ENCODE results near the gene CADM1.

Gene CADM1

DNA sequence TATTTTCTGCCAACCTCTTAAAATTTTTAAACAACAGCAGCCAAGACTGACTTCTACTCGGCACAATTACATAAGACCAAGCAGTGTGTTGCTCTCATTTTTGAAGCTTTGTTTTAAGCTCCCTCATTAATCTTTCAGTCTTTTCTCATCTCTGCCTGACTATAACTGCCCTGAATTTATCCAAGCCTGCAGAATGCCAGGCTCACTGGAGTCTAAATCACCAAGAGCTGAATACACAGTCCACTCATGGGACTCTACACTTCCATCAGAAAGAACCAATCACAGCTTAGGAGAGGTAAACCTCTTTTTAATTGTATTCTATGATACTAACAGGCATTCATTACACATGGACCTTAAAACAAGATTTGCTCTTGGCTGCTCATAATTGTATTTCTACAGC is 178.7 kb downstream of the CADM1 start:
- no peak overlapping the region for H3K4me3 ChIP-seq (ENCODE audit: severe bottlenecking)
- H3K27me3 ChIP-seq (ENCODE audit: insufficient read depth, poor library complexity, severe bottlenecking) = no peaks in the 10 kb centered on the region
- no peaks in the 10 kb centered on the region for H3K36me3 ChIP-seq (ENCODE audit: low read depth)
- no peak overlapping the region for H3K27ac ChIP-seq (ENCODE audit: poor library complexity, severe bottlenecking)
- H3K9me3 ChIP-seq (ENCODE audit: severe bottlenecking) = no peaks in the 10 kb centered on the region
- no peak for DNase-seq (ENCODE audit: low spot score)
- TF ChIP-seq, protein P1, sequence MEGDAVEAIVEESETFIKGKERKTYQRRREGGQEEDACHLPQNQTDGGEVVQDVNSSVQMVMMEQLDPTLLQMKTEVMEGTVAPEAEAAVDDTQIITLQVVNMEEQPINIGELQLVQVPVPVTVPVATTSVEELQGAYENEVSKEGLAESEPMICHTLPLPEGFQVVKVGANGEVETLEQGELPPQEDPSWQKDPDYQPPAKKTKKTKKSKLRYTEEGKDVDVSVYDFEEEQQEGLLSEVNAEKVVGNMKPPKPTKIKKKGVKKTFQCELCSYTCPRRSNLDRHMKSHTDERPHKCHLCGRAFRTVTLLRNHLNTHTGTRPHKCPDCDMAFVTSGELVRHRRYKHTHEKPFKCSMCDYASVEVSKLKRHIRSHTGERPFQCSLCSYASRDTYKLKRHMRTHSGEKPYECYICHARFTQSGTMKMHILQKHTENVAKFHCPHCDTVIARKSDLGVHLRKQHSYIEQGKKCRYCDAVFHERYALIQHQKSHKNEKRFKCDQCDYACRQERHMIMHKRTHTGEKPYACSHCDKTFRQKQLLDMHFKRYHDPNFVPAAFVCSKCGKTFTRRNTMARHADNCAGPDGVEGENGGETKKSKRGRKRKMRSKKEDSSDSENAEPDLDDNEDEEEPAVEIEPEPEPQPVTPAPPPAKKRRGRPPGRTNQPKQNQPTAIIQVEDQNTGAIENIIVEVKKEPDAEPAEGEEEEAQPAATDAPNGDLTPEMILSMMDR (IDR thresholded peaks at IDR 0.05; ENCODE audit: poor library complexity, severe bottlenecking) = no peak
- ATAC-seq (ENCODE audit: low read depth) = no peak
- no peaks in the 10 kb centered on the region for H3K4me1 ChIP-seq (ENCODE audit: insufficient read depth, poor library complexity, severe bottlenecking)

DNA sequence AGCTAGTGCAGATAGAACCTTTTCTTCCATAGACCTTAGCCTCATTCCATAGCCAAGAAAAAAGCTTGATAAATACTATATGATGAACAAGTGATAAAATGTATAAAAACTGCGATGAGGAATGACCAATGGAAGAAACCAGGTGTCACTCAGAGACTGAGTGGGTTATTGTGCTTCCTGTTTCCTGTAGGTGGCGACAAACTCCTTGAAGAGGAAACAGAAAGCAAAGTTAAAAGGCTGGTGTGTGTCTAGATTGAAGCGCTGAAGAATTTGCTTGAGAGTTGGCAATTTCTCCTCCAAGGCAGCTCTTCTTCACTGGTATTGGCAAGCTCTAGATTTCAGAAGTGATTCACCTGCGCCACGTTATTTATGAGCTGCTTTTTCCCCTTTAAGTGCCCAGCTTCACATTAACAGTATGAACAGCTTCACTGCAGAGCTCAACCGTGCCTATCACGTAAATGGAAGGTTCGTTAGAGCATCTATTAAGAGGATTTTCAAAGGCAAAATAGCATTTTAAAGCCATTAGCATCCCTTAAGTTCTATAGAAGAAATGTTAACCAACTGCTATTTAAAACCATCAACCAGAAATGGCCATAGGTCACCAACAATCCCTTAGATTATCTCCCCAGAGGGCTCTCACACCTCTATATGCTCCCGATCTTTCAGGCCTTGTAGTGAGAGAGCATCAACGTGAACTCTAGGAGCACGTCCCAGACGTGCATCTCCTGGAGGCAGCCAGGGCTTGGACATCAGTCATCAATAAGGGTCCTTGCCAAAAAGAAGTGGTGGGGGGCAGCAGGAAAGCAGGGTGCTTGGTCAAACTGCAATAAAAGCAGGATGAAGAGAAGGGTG is 179.4 kb downstream of the CADM1 start:
- TF ChIP-seq, protein P1 (IDR thresholded peaks at IDR 0.05; ENCODE audit: poor library complexity, severe bottlenecking) = peak; percentile 82
- Histone ChIP-seq H3K36me3 (ENCODE audit: low read depth) (no peaks in the 10 kb centered on the region), H3K27ac (ENCODE audit: poor library complexity, severe bottlenecking) (no peak overlapping the region), H3K4me1 (ENCODE audit: insufficient read depth, poor library complexity, severe bottlenecking) (no peaks in the 10 kb centered on the region), H3K9me3 (ENCODE audit: severe bottlenecking) (no peaks in the 10 kb centered on the region), H3K4me3 (ENCODE audit: severe bottlenecking) (no peak overlapping the region), H3K27me3 (ENCODE audit: insufficient read depth, poor library complexity, severe bottlenecking) (no peaks in the 10 kb centered on the region)
- DNase-seq (ENCODE audit: low spot score) = no peak
- peak; percentile 81 for ATAC-seq (ENCODE audit: low read depth)

DNA sequence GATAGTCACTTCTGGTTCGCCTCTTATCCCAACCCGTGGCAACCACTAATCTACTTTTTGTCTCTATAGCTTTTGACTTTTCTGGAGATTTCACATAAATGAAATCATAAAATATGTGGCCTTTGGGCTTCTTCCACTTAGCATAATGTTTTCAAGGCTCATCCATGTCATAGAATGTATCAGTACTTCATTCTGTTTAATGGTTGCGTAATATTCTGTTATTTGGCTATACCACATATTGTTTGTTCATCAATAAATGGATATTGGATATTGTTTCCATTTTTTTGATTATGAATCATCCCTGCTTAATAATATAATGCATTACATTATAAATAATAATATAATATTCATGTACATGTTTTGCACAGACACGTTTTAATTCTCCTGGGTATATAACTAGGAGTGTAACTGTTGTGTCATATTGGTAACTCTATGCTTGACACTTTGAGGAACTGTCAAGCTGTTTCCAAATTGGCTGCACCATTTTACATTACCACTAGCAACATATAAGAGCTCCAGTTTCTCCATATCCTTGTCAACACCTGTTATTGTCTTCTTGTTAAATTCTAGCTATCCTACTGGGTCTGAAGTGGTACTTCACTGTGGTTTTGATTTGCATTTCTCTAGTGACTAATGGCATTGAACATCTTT is 181.5 kb downstream of the CADM1 start:
- TF ChIP-seq, protein P1 (IDR thresholded peaks at IDR 0.05; ENCODE audit: poor library complexity, severe bottlenecking) = no peak
- no peaks in the 10 kb centered on the region for H3K9me3 ChIP-seq (ENCODE audit: severe bottlenecking)
- no peak overlapping the region for H3K27ac ChIP-seq (ENCODE audit: poor library complexity, severe bottlenecking)
- H3K4me1 ChIP-seq (ENCODE audit: insufficient read depth, poor library complexity, severe bottlenecking) = no peaks in the 10 kb centered on the region
- no peak for DNase-seq (ENCODE audit: low spot score)
- no peaks in the 10 kb centered on the region for H3K36me3 ChIP-seq (ENCODE audit: low read depth)
- no peak for ATAC-seq (ENCODE audit: low read depth)
- H3K27me3 ChIP-seq (ENCODE audit: insufficient read depth, poor library complexity, severe bottlenecking) = no peaks in the 10 kb centered on the region
- H3K4me3 ChIP-seq (ENCODE audit: severe bottlenecking) = no peak overlapping the region

DNA sequence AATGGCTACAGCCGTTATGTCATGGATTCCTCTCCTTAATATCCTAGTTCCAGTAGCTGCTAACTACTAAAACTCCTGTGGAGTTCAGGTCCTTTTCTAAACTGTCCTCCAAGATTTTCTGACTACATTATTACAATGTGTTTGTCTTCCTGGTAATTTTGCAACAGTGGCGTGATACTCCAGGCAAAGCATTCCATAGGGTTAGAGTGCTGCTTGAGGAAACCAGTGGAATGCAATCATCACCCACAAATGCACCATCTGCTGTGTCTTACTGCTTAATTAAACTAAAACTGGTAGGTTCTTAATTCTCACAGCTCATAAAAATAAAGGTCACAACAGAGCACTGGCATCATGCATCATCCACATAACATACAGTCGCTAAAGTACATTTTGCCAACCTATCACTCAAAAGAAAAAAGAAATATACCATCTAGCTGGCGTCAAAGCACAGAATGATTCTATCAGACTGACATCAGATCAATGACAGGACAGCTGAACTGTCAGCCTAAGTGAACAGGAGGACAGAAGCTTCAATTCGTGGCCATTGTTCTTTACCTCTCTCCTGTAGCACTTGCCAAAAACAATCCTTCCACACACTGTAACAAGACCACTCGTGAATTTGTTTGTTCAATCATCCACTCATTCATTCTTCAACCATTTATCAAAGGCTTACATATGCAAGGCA is 182.5 kb downstream of the CADM1 start:
- no peaks in the 10 kb centered on the region for H3K36me3 ChIP-seq (ENCODE audit: low read depth)
- no peak overlapping the region for H3K27ac ChIP-seq (ENCODE audit: poor library complexity, severe bottlenecking)
- H3K4me3 ChIP-seq (ENCODE audit: severe bottlenecking) = no peak overlapping the region
- no peak for DNase-seq (ENCODE audit: low spot score)
- no peaks in the 10 kb centered on the region for H3K9me3 ChIP-seq (ENCODE audit: severe bottlenecking)
- TF ChIP-seq, protein P1 (IDR thresholded peaks at IDR 0.05; ENCODE audit: poor library complexity, severe bottlenecking) = no peak
- ATAC-seq (ENCODE audit: low read depth) = no peak
- no peaks in the 10 kb centered on the region for H3K27me3 ChIP-seq (ENCODE audit: insufficient read depth, poor library complexity, severe bottlenecking)
- no peaks in the 10 kb centered on the region for H3K4me1 ChIP-seq (ENCODE audit: insufficient read depth, poor library complexity, severe bottlenecking)

Data from RWPE2 (cell line).